K562 (cell line): ENCODE measurements around the gene NRG2. TPM values are rescaled to one million over a fixed set of nuclear protein-coding genes. Genes with fewer than 3 reads are reported as not detected.

Source experiments
- ATAC-seq: fragments of 200-7000 bp; cut with Tn5 transposase; 3 replicates; pipeline ENCODE4 v1.9.1; 2020; ENCODE audit warnings: moderate library complexity
- BruUV-seq: library from RNA; stranded (reverse); fragments of 400-500 nt; replicated peaks from 2 replicates; lab custom pipeline; 2021; lab: Mats Ljungman, UMichigan
- CTCF ChIA-PET: fragments of 300-600 bp; formaldehyde crosslinking; extraction: SDS; loops from one replicate; lab custom pipeline; 2021; ENCODE audit warnings: low intra/inter-chr PET ratio; lab: Yijun Ruan, JAX
- POLR2A ChIA-PET: fragments of 300-600, 350-650 bp; sonication (Branson Sonifier 250); formaldehyde crosslinking; extraction: SDS; loops from one replicate; lab custom pipeline; 2021; ENCODE audit warnings: antibody characterized with exemption, inconsistent platforms; lab: Yijun Ruan, JAX
- DNase-seq, 4 experiments: peaks; one replicate each; pipeline versions ENCODE4 v3.0.0 to v3.0.0-alpha.2; 2011 to 2018; ENCODE audit warnings: low spot score in 3 of 4, mixed read lengths in 3 of 4; ENCODE audit errors: extremely low read depth in 1 of 4
- FAIRE-seq: peaks from 2 replicates; lab custom pipeline; 2011; peaks lifted over from hg19 to GRCh38; lab: Jason Lieb, UNC
- H2AFZ ChIP-seq: 2 replicates; pipeline ENCODE4 v1.6.0; 2011; ENCODE audit warnings: low read depth, low read length, control low read depth, inconsistent platforms
- H3K27ac ChIP-seq: fragments of 200-600 bp; 3 replicates; pipeline ENCODE4 v1.8.0; 2011; ENCODE audit warnings: low read depth, mild to moderate bottlenecking, control low read depth, inconsistent platforms, low read length, moderate library complexity, mixed read lengths; ENCODE audit errors: extremely low read depth
- H3K27me3 ChIP-seq, 2 experiments: fragments of 300-600 bp in 1 of 2; 2 replicates in 1 of 2; 3 replicates in 1 of 2; pipeline versions ENCODE4 v1.6.0 to v1.8.0; 2011; ENCODE audit warnings: inconsistent platforms in 2 of 2, low read length in 2 of 2, mild to moderate bottlenecking in 1 of 2, mixed read lengths in 1 of 2, moderate library complexity in 1 of 2; ENCODE audit not compliant: control insufficient read depth in 2 of 2, insufficient read depth in 2 of 2
- H3K36me3 ChIP-seq: fragments of 300-600 bp; 3 replicates; pipeline ENCODE4 v1.8.0; 2011; ENCODE audit warnings: mild to moderate bottlenecking, low read length, inconsistent platforms; ENCODE audit not compliant: control insufficient read depth, insufficient read depth
- H3K4me1 ChIP-seq, 2 experiments: fragments of 200-600 bp in 1 of 2; replicated peaks in 1 of 2; 2 replicates in 1 of 2; 3 replicates in 1 of 2; pipeline versions ENCODE4 v1.5.1 to v1.8.0; 2011; ENCODE audit warnings: inconsistent platforms in 2 of 2, low read length in 2 of 2, mild to moderate bottlenecking in 1 of 2, mixed read lengths in 1 of 2, moderate library complexity in 1 of 2; ENCODE audit not compliant: control insufficient read depth in 2 of 2, insufficient read depth in 2 of 2
- H3K4me2 ChIP-seq: 2 replicates; pipeline ENCODE4 v1.6.1; 2011; ENCODE audit warnings: low read length, control low read depth, inconsistent platforms, mixed read lengths; ENCODE audit not compliant: insufficient read depth
- H3K4me3 ChIP-seq: fragments of 200-600 bp; sonication (generic), shearing (Covaris generic); 2 replicates; pipeline ENCODE4 v1.5.1; 2016; ENCODE audit warnings: control low read depth, inconsistent platforms
- H3K79me2 ChIP-seq: fragments of 200-600 bp; 3 replicates; pipeline ENCODE4 v1.8.0; 2011; ENCODE audit warnings: low read length, inconsistent platforms; ENCODE audit not compliant: control insufficient read depth, insufficient read depth
- H3K9ac ChIP-seq, 2 experiments: 2 replicates each; pipeline versions ENCODE4 v1.6.0 to v1.6.1; 2011; ENCODE audit warnings: low read depth in 2 of 2, low read length in 2 of 2, control low read depth in 1 of 2, inconsistent platforms in 1 of 2, mild to moderate bottlenecking in 1 of 2, mixed read lengths in 1 of 2; ENCODE audit not compliant: insufficient read depth in 1 of 2
- H3K9me1 ChIP-seq: one replicate; pipeline ENCODE4 v1.6.0; 2011; ENCODE audit warnings: inconsistent platforms, mild to moderate bottlenecking, low read length, moderate library complexity; ENCODE audit not compliant: control insufficient read depth, insufficient read depth
- H3K9me3 ChIP-seq: replicated peaks from 2 replicates; pipeline ENCODE4 v1.5.1; 2011; ENCODE audit warnings: low read depth, low read length, inconsistent platforms; ENCODE audit not compliant: control insufficient read depth, insufficient read depth
- H4K20me1 ChIP-seq: replicated peaks from 2 replicates; pipeline ENCODE4 v1.6.1; 2011; ENCODE audit warnings: low read length, inconsistent platforms, mixed read lengths; ENCODE audit not compliant: control insufficient read depth, insufficient read depth
- ARNT ChIP-seq, 2 experiments: fragments of 450-650 bp; IDR thresholded peaks; 2 replicates each; pipeline ENCODE4 v1.6.1; 2016; ENCODE audit warnings: mild to moderate bottlenecking in 1 of 2
- BRD9 ChIP-seq: fragments of 450-650 bp; IDR thresholded peaks from 2 replicates; pipeline ENCODE4 v1.6.1; 2018; ENCODE audit warnings: low read depth; ENCODE audit not compliant: partially characterized antibody
- CREM ChIP-seq: IDR thresholded peaks from 2 replicates; pipeline ENCODE4 v1.6.1; 2014; ENCODE audit warnings: antibody characterized with exemption, low read depth
- DACH1 ChIP-seq: fragments of 450-650 bp; IDR thresholded peaks from 2 replicates; pipeline ENCODE4 v1.6.1; 2018; ENCODE audit not compliant: partially characterized antibody
- EP300 ChIP-seq: IDR thresholded peaks from 2 replicates; pipeline ENCODE4 v1.6.1; 2012; ENCODE audit warnings: low read length, improper control_type of control experiment
- GABPA ChIP-seq: fragments of 200-800 bp; sonication (Bioruptor generic); conservative IDR thresholded peaks from 2 replicates; pipeline ENCODE4 v1.6.1; 2016; ENCODE audit warnings: low read depth, missing genetic modification characterization, missing compliant biosample characterization
- NFIX ChIP-seq: fragments of 250-450 bp; sonication (Bioruptor Pico); IDR thresholded peaks from 2 replicates; pipeline ENCODE4 v1.4.0; 2020; ENCODE audit warnings: low read depth, mild to moderate bottlenecking, moderate library complexity
- NFXL1 ChIP-seq: fragments of 450-650 bp; formaldehyde crosslinking; IDR thresholded peaks from 2 replicates; pipeline ENCODE4 v1.4.0; 2021; ENCODE audit warnings: mild to moderate bottlenecking
- PURB ChIP-seq: sonication (generic); formaldehyde crosslinking; IDR thresholded peaks from 2 replicates; pipeline ENCODE4 v1.9.0; 2021; ENCODE audit warnings: low read depth, mild to moderate bottlenecking, missing genetic modification reagents
- RBM17 ChIP-seq: fragments of 200-400 bp; formaldehyde crosslinking; IDR thresholded peaks from 2 replicates; pipeline ENCODE4 v1.6.1; 2017; ENCODE audit warnings: low read depth, mild to moderate bottlenecking, low read length, borderline replicate concordance
- TEAD4 ChIP-seq, 2 experiments: sonication (generic) in 1 of 2; formaldehyde crosslinking in 1 of 2; IDR thresholded peaks; 2 replicates each; pipeline versions ENCODE4 v1.6.1 to v1.8.0; 2012 to 2022; ENCODE audit warnings: borderline replicate concordance in 1 of 2, inconsistent platforms in 1 of 2, low read length in 1 of 2, mild to moderate bottlenecking in 1 of 2, missing genetic modification reagents in 1 of 2
- ZNF174 ChIP-seq: fragments of 250-450 bp; sonication (Bioruptor Pico); IDR thresholded peaks from 2 replicates; pipeline ENCODE4 v1.4.0; 2020; ENCODE audit warnings: mild to moderate bottlenecking
- WGBS: fragments of 100-300 bp; shearing (Covaris generic); methylation state at CpG from one replicate; pipeline ENCODE4 v1.1.6; 2016; ENCODE audit warnings: low coverage, mixed read lengths; ENCODE audit not compliant: insufficient coverage; ENCODE audit errors: missing lambda C conversion rate; 5-methylcytosine and 5-hydroxymethylcytosine counted together
- in situ Hi-C: fragments of 300-500 bp; cut with MboI; formaldehyde crosslinking; loops from 4 replicates; pipeline ENCODE4 v1.15.0; 2018; ENCODE audit warnings: inconsistent platforms, mixed read lengths
- intact Hi-C: fragments of 100-400 bp; cut with micrococcal nuclease; formaldehyde crosslinking; loops from 2 replicates; pipeline ENCODE4 v1.14.2; 2022
- polyA plus RNA-seq, 8 experiments: library from polyadenylated mRNA; depleted of rRNA in 4 of 8; stranded (reverse) in 5 of 8; unstranded in 3 of 8; fragments of >200 nt; fragmentation: Nextera tagmentation in 2 of 8; fragmentation: Illumina TruSeq in 1 of 8; extraction: Ambion mirVana in 2 of 8; extraction: Trizol in 1 of 8; gene quantifications; 2 replicates each; pipeline versions ENCODE4 v1.2.1 to v1.2.3, GENCODE V29; 2011 to 2014; ENCODE audit warnings: inconsistent platforms in 1 of 8, missing spikeins in 1 of 8
- total RNA-seq, 7 experiments: library from RNA; depleted of rRNA in 6 of 7; stranded (reverse); fragments of >200 nt in 6 of 7; fragmentation: Illumina TruSeq in 2 of 7; extraction: Trizol in 2 of 7; gene quantifications; 2 replicates each; pipeline versions ENCODE4 v1.2.1 to v1.2.3, GENCODE V29; 2011 to 2021; ENCODE audit warnings: low replicate concordance in 1 of 7
- TF ChIP-seq, protein P1 (sequence below): fragments of 450-650 bp; IDR thresholded peaks from 2 replicates; pipeline ENCODE4 v1.6.1; 2018; ENCODE audit warnings: mild to moderate bottlenecking, low read depth; ENCODE audit not compliant: partially characterized antibody
- TF ChIP-seq, protein P2 (sequence below): fragments of 250-450 bp; sonication (Bioruptor Pico); IDR thresholded peaks from 2 replicates; pipeline ENCODE4 v1.8.0; 2022; ENCODE audit warnings: inconsistent platforms, mild to moderate bottlenecking, moderate library complexity, borderline replicate concordance
- TF ChIP-seq, protein P3 (sequence below): fragments of 200-400 bp; formaldehyde crosslinking; IDR thresholded peaks from 2 replicates; pipeline ENCODE4 v1.6.1; 2017; ENCODE audit warnings: mild to moderate bottlenecking, low read depth, low read length, moderate library complexity

NRG2 gene
- total and polyA plus RNA-seq, 9 of the 15 experiments (the other 6 are each of a cell fraction or from before 2014, with no cell fraction given): not detected

DNA sequence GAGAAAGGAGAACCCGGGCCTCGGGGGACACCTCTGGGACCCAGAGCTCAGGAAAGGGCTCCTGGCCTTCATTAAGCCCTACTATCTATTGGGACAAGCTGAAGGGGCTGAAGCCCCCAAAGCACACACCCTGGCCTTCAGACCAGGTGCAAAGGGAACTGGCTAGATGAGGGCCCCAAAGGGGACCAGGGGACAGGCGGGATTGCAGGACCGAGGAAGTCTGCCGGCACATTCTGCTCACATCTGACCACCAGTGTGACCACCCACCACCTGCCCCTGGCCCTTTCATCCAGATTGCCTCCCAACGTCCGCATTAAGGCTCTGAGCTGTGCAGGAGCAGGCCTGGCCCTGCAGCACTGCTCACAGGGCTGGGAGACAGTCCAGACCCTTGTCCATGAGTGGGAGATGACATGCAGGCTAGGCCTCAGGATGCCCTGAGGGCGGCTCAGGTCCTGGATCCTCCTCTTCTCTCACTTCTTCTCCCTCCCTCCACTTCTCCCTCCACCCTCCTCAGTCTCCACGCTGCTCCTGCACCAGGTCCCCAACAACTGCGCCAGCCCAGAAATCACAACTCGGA lies 228.3 kb downstream of the NRG2 start:
- intact Hi-C loops: no loop called here
- Histone ChIP-seq H3K9me3 (no peaks in the 10 kb centered on the region), H3K27ac (no peak overlapping the region), H4K20me1 (peaks cover 4% of the 10 kb centered on the region; the same call in 1 of the 2 replicates), H2AFZ (no peak overlapping the region), H3K4me3 (no peak overlapping the region), H3K79me2 (no peaks in the 10 kb centered on the region), H3K4me1 (peaks cover 0 to 4% of the 10 kb centered on the region in 2 experiments; a peak in 1 of 5 replicates), H3K27me3 (peaks cover 31 to 72% of the 10 kb centered on the region in 2 experiments), H3K36me3 (no peaks in the 10 kb centered on the region), H3K9me1 (no peaks in the 10 kb centered on the region), H3K9ac (no peak overlapping the region), H3K4me2 (no peak overlapping the region)
- BruUV-seq: no TSS peak
- ATAC-seq: no peak
- no peak for FAIRE-seq
- WGBS: under 1% methylated on average over 10 of the region's 11 CpGs
- ChIA-PET POLR2A (interaction anchor here (0.7 to 1.2 kb wide), 2 partner anchors 249 to 409 kb away, joined by 3 to 4 read pairs; no protein-coding TSS in a partner anchor), CTCF (no interaction called here)
- in situ Hi-C loops: no loop called here
- no peak for DNase-seq
- TF ChIP-seq, protein P1, sequence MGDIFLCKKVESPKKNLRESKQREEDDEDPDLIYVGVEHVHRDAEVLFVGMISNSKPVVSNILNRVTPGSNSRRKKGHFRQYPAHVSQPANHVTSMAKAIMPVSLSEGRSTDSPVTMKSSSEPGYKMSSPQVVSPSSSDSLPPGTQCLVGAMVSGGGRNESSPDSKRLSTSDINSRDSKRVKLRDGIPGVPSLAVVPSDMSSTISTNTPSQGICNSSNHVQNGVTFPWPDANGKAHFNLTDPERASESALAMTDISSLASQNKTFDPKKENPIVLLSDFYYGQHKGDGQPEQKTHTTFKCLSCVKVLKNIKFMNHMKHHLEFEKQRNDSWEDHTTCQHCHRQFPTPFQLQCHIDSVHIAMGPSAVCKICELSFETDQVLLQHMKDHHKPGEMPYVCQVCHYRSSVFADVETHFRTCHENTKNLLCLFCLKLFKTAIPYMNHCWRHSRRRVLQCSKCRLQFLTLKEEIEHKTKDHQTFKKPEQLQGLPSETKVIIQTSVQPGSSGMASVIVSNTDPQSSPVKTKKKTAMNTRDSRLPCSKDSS: no peak
- TF ChIP-seq CREM (no peak), DACH1 (no peak), RBM17 (no peak), TEAD4 (IDR thresholded peaks at IDR 0.05; ENCODE audit: low read length) (no peak), TEAD4 (CRISPR knock-in tag; IDR thresholded peaks at IDR 0.05; ENCODE audit: borderline replicate concordance) (no peak), ARNT (IDR thresholded peaks at IDR 0.05) (no peak), NFXL1 (no peak), NFIX (no peak), PURB (CRISPR knock-in tag) (no peak), ZNF174 (CRISPR knock-in tag) (no peak), EP300 (no peak), GABPA (no peak), BRD9 (no peak)
- TF ChIP-seq, protein P2, sequence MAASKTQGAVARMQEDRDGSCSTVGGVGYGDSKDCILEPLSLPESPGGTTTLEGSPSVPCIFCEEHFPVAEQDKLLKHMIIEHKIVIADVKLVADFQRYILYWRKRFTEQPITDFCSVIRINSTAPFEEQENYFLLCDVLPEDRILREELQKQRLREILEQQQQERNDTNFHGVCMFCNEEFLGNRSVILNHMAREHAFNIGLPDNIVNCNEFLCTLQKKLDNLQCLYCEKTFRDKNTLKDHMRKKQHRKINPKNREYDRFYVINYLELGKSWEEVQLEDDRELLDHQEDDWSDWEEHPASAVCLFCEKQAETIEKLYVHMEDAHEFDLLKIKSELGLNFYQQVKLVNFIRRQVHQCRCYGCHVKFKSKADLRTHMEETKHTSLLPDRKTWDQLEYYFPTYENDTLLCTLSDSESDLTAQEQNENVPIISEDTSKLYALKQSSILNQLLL: no peak
- TF ChIP-seq, protein P3, sequence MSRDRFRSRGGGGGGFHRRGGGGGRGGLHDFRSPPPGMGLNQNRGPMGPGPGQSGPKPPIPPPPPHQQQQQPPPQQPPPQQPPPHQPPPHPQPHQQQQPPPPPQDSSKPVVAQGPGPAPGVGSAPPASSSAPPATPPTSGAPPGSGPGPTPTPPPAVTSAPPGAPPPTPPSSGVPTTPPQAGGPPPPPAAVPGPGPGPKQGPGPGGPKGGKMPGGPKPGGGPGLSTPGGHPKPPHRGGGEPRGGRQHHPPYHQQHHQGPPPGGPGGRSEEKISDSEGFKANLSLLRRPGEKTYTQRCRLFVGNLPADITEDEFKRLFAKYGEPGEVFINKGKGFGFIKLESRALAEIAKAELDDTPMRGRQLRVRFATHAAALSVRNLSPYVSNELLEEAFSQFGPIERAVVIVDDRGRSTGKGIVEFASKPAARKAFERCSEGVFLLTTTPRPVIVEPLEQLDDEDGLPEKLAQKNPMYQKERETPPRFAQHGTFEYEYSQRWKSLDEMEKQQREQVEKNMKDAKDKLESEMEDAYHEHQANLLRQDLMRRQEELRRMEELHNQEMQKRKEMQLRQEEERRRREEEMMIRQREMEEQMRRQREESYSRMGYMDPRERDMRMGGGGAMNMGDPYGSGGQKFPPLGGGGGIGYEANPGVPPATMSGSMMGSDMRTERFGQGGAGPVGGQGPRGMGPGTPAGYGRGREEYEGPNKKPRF: no peak
